ENCODE results near the gene GALNT2. TPM values are rescaled to one million over a fixed set of nuclear protein-coding genes. Genes with fewer than 3 reads are reported as not detected.

Gene GALNT2
- total and polyA plus RNA-seq, 2 of the 13 experiments (the other 11 are each of a cell fraction or from before 2014, with no cell fraction given), result 39.3 to 39.6 TPM

- TF ChIP-seq RNF219 (CRISPR knock-in tag; IDR thresholded peaks at IDR 0.05), result no peak
Observed at GRCh38 chr1:230151924-230152468, 85.0 kb downstream of the GALNT2 start (continued).

- BruUV-seq (replicated peaks), result no TSS peak
- no peaks in the 10 kb centered on the region for H3K27me3 ChIP-seq (ENCODE audit: control insufficient read depth in 1 of 2, insufficient read depth in 2 of 2, low read length in 2 of 2)
- in situ Hi-C loops (cut with HindIII; ENCODE audit: extremely low pct_ligation_motif_present, low pct_unique_long_range_greater_than_20kb) (no loop called here), intact Hi-C loops (cut with micrococcal nuclease; ENCODE audit: unreplicated experiment) (no loop called here)
- peak overlapping the region; percentile 64; the same call in 1 of the 2 replicates for H3K4me2 ChIP-seq (ENCODE audit: low read depth, low read length)
- peaks cover 0 to 1% of the 10 kb centered on the region in 2 experiments; a peak in 1 of 5 replicates for H3K36me3 ChIP-seq (replicated peaks in 1 of 2; ENCODE audit: control insufficient read depth in 1 of 2, insufficient read depth in 2 of 2, low read length in 2 of 2)
- CTCF ChIA-PET (ENCODE audit: low intra/inter-chr PET ratio, low total read pairs), result no interaction called here
- H4K20me1 ChIP-seq (ENCODE audit: insufficient read depth, low read length), result no peaks in the 10 kb centered on the region
- H3K9me3 ChIP-seq (ENCODE audit: low read length), result no peaks in the 10 kb centered on the region
- peaks cover 24% of the 10 kb centered on the region for H3K79me2 ChIP-seq (ENCODE audit: insufficient read depth, low read length)
- peaks cover 66% of the 10 kb centered on the region for H3K4me1 ChIP-seq (ENCODE audit: insufficient read depth, low read length)
- no peak for ATAC-seq
- POLR2A ChIA-PET, result interaction anchor here (1.4 to 1.6 kb wide), 3 partner anchors 21 to 48 kb away, joined by 5 to 10 read pairs (median 5); no protein-coding TSS in a partner anchor
- DNase-seq (ENCODE audit: low spot score), result no peak
- peak overlapping the region; percentile 35; the same call in 1 of the 2 replicates for H3K9ac ChIP-seq (ENCODE audit: insufficient read depth, low read depth, low read length)
- H3K27ac ChIP-seq (ENCODE audit: extremely low read length, insufficient read depth, low read length), result peak overlapping the region; percentile 66
- no peak for FAIRE-seq
- 92% methylated on average over 6 of the region's 6 CpGs for WGBS (ENCODE audit: low lambda C conversion rate)
- no peak overlapping the region for H2AFZ ChIP-seq (ENCODE audit: low read length)
- no peak overlapping the region for H3K4me3 ChIP-seq (replicated peaks in 1 of 3; ENCODE audit: insufficient read depth in 1 of 3, low read depth in 2 of 3, low read length in 3 of 3)
- TF ChIP-seq ZMYM4 (CRISPR knock-in tag; IDR thresholded peaks at IDR 0.05) (no peak), ZNF558 (CRISPR knock-in tag; IDR thresholded peaks at IDR 0.05; ENCODE audit: borderline replicate concordance) (no peak), MIER3 (CRISPR knock-in tag; IDR thresholded peaks at IDR 0.05; ENCODE audit: borderline replicate concordance) (no peak), STAG1 (CRISPR knock-in tag; IDR thresholded peaks at IDR 0.05) (no peak), HMGXB3 (CRISPR knock-in tag; IDR thresholded peaks at IDR 0.05; ENCODE audit: borderline replicate concordance) (no peak), ZNF230 (CRISPR knock-in tag; IDR thresholded peaks at IDR 0.05) (no peak), DPF2 (CRISPR knock-in tag; IDR thresholded peaks at IDR 0.05; ENCODE audit: borderline replicate concordance, low read depth) (no peak), CEBPG (CRISPR knock-in tag; IDR thresholded peaks at IDR 0.05) (no peak), ATF4 (CRISPR knock-in tag; IDR thresholded peaks at IDR 0.05) (no peak)
Observed at GRCh38 chr1:230152999-230153398, 86.0 kb downstream of the GALNT2 start.

Measured in HepG2 (cell line).